Naive thymus-derived CD4-positive, alpha-beta T cell (primary cell): ENCODE measurements around the gene KRTAP10-3. TPM values are rescaled to one million over a fixed set of nuclear protein-coding genes. Genes with fewer than 3 reads are reported as not detected.

Source experiments
- ATAC-seq: fragments of 150-1000 bp; cut with Tn5 transposase; 2 replicates; pipeline ENCODE4 v1.10.0; 2021; ENCODE audit warnings: mild to moderate bottlenecking, moderate library complexity
- CTCF ChIA-PET: fragments of 350-600 bp; sonication (Branson Sonifier 250); formaldehyde crosslinking; loops from one replicate; lab custom pipeline; 2021; ENCODE audit warnings: antibody characterized with exemption; lab: Charles Lee
- POLR2A ChIA-PET: fragments of 350-600 bp; sonication (Branson Sonifier 250); formaldehyde crosslinking; loops from one replicate; lab custom pipeline; 2021; ENCODE audit warnings: antibody characterized with exemption, inconsistent platforms; lab: Charles Lee
- DNase-seq, 9 donors: peaks; one replicate each; pipeline versions ENCODE4 v3.0.0 to v3.0.0-alpha.2; 2020 to 2022; ENCODE audit warnings: mixed read lengths in 1 of 9
- H3K27ac ChIP-seq: one replicate; pipeline ENCODE4 v1.7.0; 2013; ENCODE audit warnings: mild to moderate bottlenecking, low read depth, low read length, moderate library complexity
- H3K27me3 ChIP-seq, 2 donors: one replicate each; pipeline ENCODE4 v1.7.0; 2013; ENCODE audit warnings: low read length in 2 of 2, mild to moderate bottlenecking in 2 of 2, moderate library complexity in 2 of 2; ENCODE audit not compliant: control insufficient read depth in 2 of 2, insufficient read depth in 2 of 2
- H3K36me3 ChIP-seq, 3 experiments: 1 replicate in 2 of 3; 2 replicates in 1 of 3; pipeline ENCODE4 v1.7.0; 2013; ENCODE audit warnings: low read length in 3 of 3, mild to moderate bottlenecking in 3 of 3, moderate library complexity in 1 of 3; ENCODE audit not compliant: insufficient read depth in 3 of 3, control insufficient read depth in 2 of 3
- H3K4me1 ChIP-seq, 2 donors: one replicate each; pipeline ENCODE4 v1.7.0; 2013; ENCODE audit warnings: low read length in 2 of 2, mild to moderate bottlenecking in 2 of 2, moderate library complexity in 1 of 2; ENCODE audit not compliant: control insufficient read depth in 2 of 2, insufficient read depth in 2 of 2
- H3K4me3 ChIP-seq: 2 replicates; pipeline ENCODE4 v1.7.0; 2013; ENCODE audit warnings: mild to moderate bottlenecking, low read length
- H3K9me3 ChIP-seq, 3 experiments: 1 replicate in 2 of 3; 2 replicates in 1 of 3; pipeline ENCODE4 v1.7.0; 2013; ENCODE audit warnings: low read length in 3 of 3; ENCODE audit not compliant: control insufficient read depth in 2 of 3
- H3K27ac Mint-ChIP-seq, 9 donors: one replicate each; pipeline ENCODE4 v1.8.0; 2020 to 2022; ENCODE audit warnings: mixed read lengths in 9 of 9, mild to moderate bottlenecking in 8 of 9, moderate library complexity in 5 of 9, inconsistent platforms in 2 of 9
- H3K27me3 Mint-ChIP-seq, 5 donors: one replicate each; pipeline ENCODE4 v1.8.0; 2021 to 2022; ENCODE audit warnings: mixed read lengths in 5 of 5, mild to moderate bottlenecking in 1 of 5
- H3K36me3 Mint-ChIP-seq, 5 donors: one replicate each; pipeline ENCODE4 v1.8.0; 2020 to 2022; ENCODE audit warnings: mixed read lengths in 5 of 5, mild to moderate bottlenecking in 3 of 5, inconsistent platforms in 1 of 5
- H3K4me1 Mint-ChIP-seq, 7 donors: one replicate each; pipeline ENCODE4 v1.8.0; 2020 to 2022; ENCODE audit warnings: mixed read lengths in 7 of 7, mild to moderate bottlenecking in 3 of 7, inconsistent platforms in 1 of 7
- H3K4me3 Mint-ChIP-seq, 10 donors: one replicate each; pipeline ENCODE4 v1.8.0; 2020 to 2022; ENCODE audit warnings: mild to moderate bottlenecking in 10 of 10, mixed read lengths in 10 of 10, moderate library complexity in 6 of 10, inconsistent platforms in 2 of 10
- H3K9me3 Mint-ChIP-seq, 11 donors: one replicate each; pipeline ENCODE4 v1.8.0; 2020 to 2022; ENCODE audit warnings: mixed read lengths in 11 of 11, mild to moderate bottlenecking in 4 of 11, inconsistent platforms in 1 of 11, moderate library complexity in 1 of 11
- intact Hi-C, 2 donors: fragments of 100-400 bp; cut with micrococcal nuclease; formaldehyde crosslinking; loops; one replicate each; pipeline ENCODE4 v1.15.1; 2023
- polyA plus RNA-seq, 2 donors: library from polyadenylated mRNA; unstranded; fragments of 300-500 nt; fragmentation: Illumina TruSeq; gene quantifications; one replicate each; pipeline ENCODE4 v1.2.3, GENCODE V29; 2021
- total RNA-seq, 6 experiments: library from RNA in 5 of 6; stranded (reverse) in 5 of 6; gene quantifications; 1 replicate in 5 of 6; 2 replicates in 1 of 6; pipeline ENCODE4 v1.2.3 and lab custom pipeline; 2021 to 2026

KRTAP10-3 gene
- total and polyA plus RNA-seq, 7 experiments from 2014 or later: not detected

DNA sequence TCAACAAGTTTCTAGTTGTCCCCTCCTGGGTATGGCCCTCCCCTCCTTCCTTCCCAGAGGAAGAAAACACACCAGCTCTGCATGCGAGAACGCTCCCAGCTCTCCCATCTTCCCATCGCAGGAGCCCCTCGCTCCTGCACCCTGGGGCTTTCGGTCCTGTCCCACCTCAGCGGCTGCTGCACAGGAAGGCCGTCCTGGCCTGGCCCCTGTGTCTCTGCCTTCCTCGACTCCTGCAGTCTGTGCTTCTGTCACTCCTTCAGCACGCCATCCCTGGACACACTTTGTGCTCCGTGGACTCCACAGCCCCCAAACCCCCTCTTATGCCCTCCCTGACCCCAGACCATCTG, 41.8 kb downstream of the KRTAP10-3 start:
- no peaks in the 10 kb centered on the region for H3K36me3 ChIP-seq

GRCh38 chr21:44516342-44516741, 42.3 kb downstream of the KRTAP10-3 start:
- DNase-seq (no peak), ATAC-seq (no peak)
- no peaks in the 10 kb centered on the region for H3K9me3 ChIP-seq
- no peak overlapping the region for H3K4me3 ChIP-seq
- POLR2A ChIA-PET: no interaction called here
- H3K4me1 ChIP-seq: peaks cover 0 to under 1% of the 10 kb centered on the region in 2 donors
- Mint-ChIP-seq H3K4me1 (peaks cover 0 to 14% (median 3%) of the 10 kb centered on the region in 7 donors), H3K27me3 (no peaks in the 10 kb centered on the region), H3K9me3 (peaks cover 0 to 1% (median 0%) of the 10 kb centered on the region in 11 donors), H3K4me3 (no peak overlapping the region), H3K36me3 (no peaks in the 10 kb centered on the region), H3K27ac (peak overlapping the region in 2 of 9 donors; percentile 16 to 57)
- no peaks in the 10 kb centered on the region for H3K36me3 ChIP-seq
- intact Hi-C loops: no loop called here
- CTCF ChIA-PET: interaction anchor here (1.0 to 9.1 kb wide), 2 partner anchors 225 to 411 kb away, joined by 3 to 111 read pairs; no protein-coding TSS in a partner anchor
- no peaks in the 10 kb centered on the region for H3K27me3 ChIP-seq
- no peak overlapping the region for H3K27ac ChIP-seq

More for the DNA sequence above, 41.8 kb downstream of the KRTAP10-3 start:
- ChIA-PET CTCF (interaction anchor here (0.6 to 9.1 kb wide), 3 partner anchors 56 to 410 kb away, joined by 3 to 111 read pairs (median 4); no protein-coding TSS in a partner anchor), POLR2A (no interaction called here)
- ATAC-seq: no peak
- intact Hi-C loops: no loop called here
- Mint-ChIP-seq H3K4me3 (no peak overlapping the region), H3K9me3 (peaks cover 0 to 1% (median 0%) of the 10 kb centered on the region in 11 donors), H3K4me1 (peaks cover 0 to 14% (median 3%) of the 10 kb centered on the region in 7 donors), H3K27ac (peak overlapping the region in 3 of 9 donors; percentile 16 to 57 (median 31)), H3K27me3 (no peaks in the 10 kb centered on the region), H3K36me3 (no peaks in the 10 kb centered on the region)
- no peak for DNase-seq
- H3K27ac ChIP-seq: no peak overlapping the region
- H3K9me3 ChIP-seq: no peaks in the 10 kb centered on the region
- no peaks in the 10 kb centered on the region for H3K27me3 ChIP-seq
- no peak overlapping the region for H3K4me3 ChIP-seq
- H3K4me1 ChIP-seq: no peaks in the 10 kb centered on the region

GRCh38 chr21:44515359-44516165, 43.0 kb downstream of the KRTAP10-3 start:
- no peaks in the 10 kb centered on the region for H3K36me3 ChIP-seq
- no peaks in the 10 kb centered on the region for H3K27me3 ChIP-seq
- DNase-seq: no peak
- POLR2A ChIA-PET: interaction anchor here (1.0 kb wide), 1 partner anchor 275 kb away, joined by 3 read pairs; no protein-coding TSS in a partner anchor
- intact Hi-C loops: no loop called here
- no peak for ATAC-seq
- Mint-ChIP-seq H3K4me3 (no peak overlapping the region), H3K36me3 (no peaks in the 10 kb centered on the region), H3K4me1 (peaks cover 0 to 14% (median 3%) of the 10 kb centered on the region in 7 donors), H3K27me3 (no peaks in the 10 kb centered on the region), H3K27ac (peak overlapping the region in 1 of 9 donors; percentile 60), H3K9me3 (peaks cover 0 to 1% (median 0%) of the 10 kb centered on the region in 11 donors)
- no peak overlapping the region for H3K4me3 ChIP-seq
- H3K4me1 ChIP-seq: peaks cover 6 to 8% of the 10 kb centered on the region in 2 donors
- CTCF ChIA-PET: interaction anchor here (1.0 to 9.1 kb wide), 3 partner anchors 226 to 411 kb away, joined by 3 to 111 read pairs (median 5); no protein-coding TSS in a partner anchor
- no peak overlapping the region for H3K27ac ChIP-seq
- no peaks in the 10 kb centered on the region for H3K9me3 ChIP-seq

DNA sequence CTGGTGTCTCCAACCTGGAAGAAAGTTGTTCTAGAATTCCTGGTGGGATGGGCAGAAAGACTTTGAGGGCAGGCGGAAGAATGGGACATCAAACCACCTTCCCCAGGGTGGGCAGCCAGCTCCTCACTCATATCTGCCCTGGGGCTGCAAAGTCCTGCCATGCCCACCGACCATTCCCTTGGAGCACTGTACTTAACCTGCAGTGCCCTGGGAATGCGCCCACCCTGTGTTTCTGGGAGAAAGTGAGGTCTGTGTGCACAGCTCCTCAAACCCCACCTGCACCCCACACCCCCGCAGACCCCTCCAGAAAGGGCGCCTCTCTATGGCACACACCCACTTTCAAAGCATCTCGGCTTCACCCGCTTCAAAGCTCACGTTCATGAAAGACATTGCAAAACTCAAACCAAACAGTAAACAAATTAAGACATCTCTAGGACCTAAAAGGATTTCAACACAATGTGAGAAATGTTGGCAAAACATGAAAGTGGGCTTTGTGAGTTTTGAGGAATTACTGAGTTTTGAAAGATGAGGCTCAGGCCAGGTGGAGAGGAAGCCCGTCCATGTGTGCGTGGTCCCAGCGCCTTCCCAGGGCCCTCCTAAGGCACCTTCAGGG, 43.7 kb downstream of the KRTAP10-3 start:
- H3K36me3 ChIP-seq: no peaks in the 10 kb centered on the region
- no peaks in the 10 kb centered on the region for H3K9me3 ChIP-seq
- no peak overlapping the region for H3K27ac ChIP-seq
- H3K27me3 ChIP-seq: no peaks in the 10 kb centered on the region
- no peak for ATAC-seq
- intact Hi-C loops: loop anchor here in 1 of 2 donors (5.0 kb wide), 2 partner anchors 32 to 412 kb away; no protein-coding TSS in a partner anchor
- H3K4me3 ChIP-seq: no peak overlapping the region
- ChIA-PET POLR2A (interaction anchor here (1.0 kb wide), 1 partner anchor 275 kb away, joined by 3 read pairs; no protein-coding TSS in a partner anchor), CTCF (interaction anchor here (1.7 to 9.1 kb wide), 2 partner anchors 227 to 279 kb away, joined by 5 to 111 read pairs; no protein-coding TSS in a partner anchor)
- peak overlapping the region in 3 of 9 donors; percentile 24 to 68 (median 60) for H3K27ac Mint-ChIP-seq
- H3K4me1 Mint-ChIP-seq: peaks cover 0 to 14% (median 3%) of the 10 kb centered on the region in 7 donors
- H3K9me3 Mint-ChIP-seq: peaks cover 0 to 1% (median 0%) of the 10 kb centered on the region in 11 donors
- H3K4me3 Mint-ChIP-seq: no peak overlapping the region
- H3K36me3 Mint-ChIP-seq: no peaks in the 10 kb centered on the region
- peaks cover 7 to 13% of the 10 kb centered on the region in 2 donors for H3K4me1 ChIP-seq
- no peak for DNase-seq
- no peaks in the 10 kb centered on the region for H3K27me3 Mint-ChIP-seq

DNA sequence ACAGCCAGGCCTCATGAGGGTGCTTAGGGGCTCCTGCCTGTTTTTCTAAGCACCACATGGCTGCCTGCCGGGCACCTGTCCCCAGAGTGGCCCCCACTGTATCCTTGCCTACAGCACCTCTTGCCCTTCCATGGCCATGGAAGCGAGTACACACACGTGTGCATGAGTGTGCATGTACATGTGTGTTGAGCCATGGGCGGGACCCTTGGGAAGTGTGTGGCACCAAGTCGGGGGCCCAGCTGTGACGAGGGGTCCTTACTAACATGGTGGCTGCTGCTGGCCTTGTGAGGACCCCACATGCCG, 44.4 kb downstream of the KRTAP10-3 start:
- CTCF ChIA-PET: interaction anchor here (6.9 to 9.1 kb wide), 2 partner anchors 227 to 280 kb away, joined by 68 to 111 read pairs; no protein-coding TSS in a partner anchor

GRCh38 chr21:44513389-44514217, 45.0 kb downstream of the KRTAP10-3 start:
- Mint-ChIP-seq H3K27ac (no peak overlapping the region), H3K27me3 (no peaks in the 10 kb centered on the region), H3K9me3 (peaks cover 0 to 1% (median 0%) of the 10 kb centered on the region in 11 donors), H3K36me3 (no peaks in the 10 kb centered on the region), H3K4me3 (no peak overlapping the region), H3K4me1 (peaks cover 0 to 14% (median 3%) of the 10 kb centered on the region in 7 donors)
- intact Hi-C loops: loop anchor here in 1 of 2 donors (5.0 kb wide), 2 partner anchors 34 to 414 kb away; no protein-coding TSS in a partner anchor
- no peak overlapping the region for H3K27ac ChIP-seq
- no peaks in the 10 kb centered on the region for H3K9me3 ChIP-seq
- ChIA-PET CTCF (interaction anchor here (1.1 to 9.1 kb wide), 3 partner anchors 105 to 281 kb away, joined by 3 to 111 read pairs (median 68); no protein-coding TSS in a partner anchor), POLR2A (no interaction called here)
- H3K4me3 ChIP-seq: no peak overlapping the region
- peaks cover 7 to 13% of the 10 kb centered on the region in 2 donors for H3K4me1 ChIP-seq
- DNase-seq: no peak
- ATAC-seq: no peak
- H3K27me3 ChIP-seq: no peaks in the 10 kb centered on the region
- no peaks in the 10 kb centered on the region for H3K36me3 ChIP-seq

More for the DNA sequence above, 44.4 kb downstream of the KRTAP10-3 start:
- H3K27ac Mint-ChIP-seq: no peak overlapping the region
- DNase-seq (no peak), ATAC-seq (no peak)
- intact Hi-C loops: loop anchor here in 1 of 2 donors (5.0 kb wide), 2 partner anchors 33 to 413 kb away; no protein-coding TSS in a partner anchor
- H3K9me3 Mint-ChIP-seq: peaks cover 0 to 1% (median 0%) of the 10 kb centered on the region in 11 donors
- no peaks in the 10 kb centered on the region for H3K27me3 Mint-ChIP-seq
- POLR2A ChIA-PET: no interaction called here
- H3K4me1 ChIP-seq: peaks cover 7 to 13% of the 10 kb centered on the region in 2 donors
- peaks cover 0 to 14% (median 3%) of the 10 kb centered on the region in 7 donors for H3K4me1 Mint-ChIP-seq
- H3K4me3 ChIP-seq: no peak overlapping the region
- no peaks in the 10 kb centered on the region for H3K27me3 ChIP-seq
- no peaks in the 10 kb centered on the region for H3K9me3 ChIP-seq
- no peaks in the 10 kb centered on the region for H3K36me3 Mint-ChIP-seq
- H3K36me3 ChIP-seq: no peaks in the 10 kb centered on the region
- H3K4me3 Mint-ChIP-seq: no peak overlapping the region
- no peak overlapping the region for H3K27ac ChIP-seq
